MCF 10A (cell line): Measurements from ENCODE around the gene YIPF5. TPM values are rescaled to one million over a fixed set of nuclear protein-coding genes. Genes with fewer than 3 reads are reported as not detected.

ENCODE experiments used
- BruUV-seq: library from RNA; stranded (reverse); fragments of 400-500 nt; replicated peaks from 2 replicates; lab custom pipeline; 2021; lab: Mats Ljungman, UMichigan
- CTCF ChIA-PET: fragments of 300-600 bp; sonication (Branson Sonifier 250); formaldehyde crosslinking; extraction: SDS; loops from one replicate; lab custom pipeline; 2021; ENCODE audit warnings: antibody characterized with exemption, inconsistent platforms; lab: Yijun Ruan, JAX
- POLR2A ChIA-PET: fragments of 300-600, 350-650 bp; sonication (Branson Sonifier 250); formaldehyde crosslinking; extraction: SDS; loops from one replicate; lab custom pipeline; 2020; ENCODE audit warnings: antibody characterized with exemption, inconsistent platforms; lab: Yijun Ruan, JAX
- DNase-seq: peaks from one replicate; pipeline ENCODE4 v3.0.0-alpha.2; 2018; ENCODE audit not compliant: unreplicated experiment
- H3K27ac Mint-ChIP-seq: one replicate; pipeline ENCODE4 v1.8.0; 2022; ENCODE audit warnings: mild to moderate bottlenecking, low read depth, mixed read lengths; ENCODE audit not compliant: unreplicated experiment
- H3K27me3 Mint-ChIP-seq: one replicate; pipeline ENCODE4 v1.8.0; 2022; ENCODE audit warnings: mixed read lengths; ENCODE audit not compliant: insufficient read depth, unreplicated experiment
- H3K36me3 Mint-ChIP-seq: one replicate; pipeline ENCODE4 v1.8.0; 2022; ENCODE audit warnings: mild to moderate bottlenecking, moderate library complexity, mixed read lengths; ENCODE audit not compliant: insufficient read depth, unreplicated experiment
- H3K4me1 Mint-ChIP-seq: one replicate; pipeline ENCODE4 v1.8.0; 2022; ENCODE audit warnings: mixed read lengths; ENCODE audit not compliant: insufficient read depth, unreplicated experiment
- H3K4me3 Mint-ChIP-seq: one replicate; pipeline ENCODE4 v1.8.0; 2022; ENCODE audit warnings: mild to moderate bottlenecking, moderate library complexity, mixed read lengths; ENCODE audit not compliant: unreplicated experiment
- H3K9me3 Mint-ChIP-seq: one replicate; pipeline ENCODE4 v1.8.0; 2022; ENCODE audit warnings: mixed read lengths; ENCODE audit not compliant: unreplicated experiment
- CTCF ChIP-seq: fragments of 200-600 bp; IDR thresholded peaks from one replicate; pipeline ENCODE4 v1.8.0; 2022; ENCODE audit warnings: antibody characterized with exemption, mild to moderate bottlenecking; ENCODE audit not compliant: unreplicated experiment
- intact Hi-C: fragments of 100-400 bp; cut with micrococcal nuclease; formaldehyde crosslinking; loops from 2 replicates; pipeline ENCODE4 v1.14.1; 2022
- total RNA-seq: library from RNA; stranded (reverse); gene quantifications from 2 replicates; pipeline ENCODE4 v1.2.3, GENCODE V29; 2022

YIPF5 gene
- total RNA-seq, 1 experiment from 2014 or later: 88.7 TPM

DNA sequence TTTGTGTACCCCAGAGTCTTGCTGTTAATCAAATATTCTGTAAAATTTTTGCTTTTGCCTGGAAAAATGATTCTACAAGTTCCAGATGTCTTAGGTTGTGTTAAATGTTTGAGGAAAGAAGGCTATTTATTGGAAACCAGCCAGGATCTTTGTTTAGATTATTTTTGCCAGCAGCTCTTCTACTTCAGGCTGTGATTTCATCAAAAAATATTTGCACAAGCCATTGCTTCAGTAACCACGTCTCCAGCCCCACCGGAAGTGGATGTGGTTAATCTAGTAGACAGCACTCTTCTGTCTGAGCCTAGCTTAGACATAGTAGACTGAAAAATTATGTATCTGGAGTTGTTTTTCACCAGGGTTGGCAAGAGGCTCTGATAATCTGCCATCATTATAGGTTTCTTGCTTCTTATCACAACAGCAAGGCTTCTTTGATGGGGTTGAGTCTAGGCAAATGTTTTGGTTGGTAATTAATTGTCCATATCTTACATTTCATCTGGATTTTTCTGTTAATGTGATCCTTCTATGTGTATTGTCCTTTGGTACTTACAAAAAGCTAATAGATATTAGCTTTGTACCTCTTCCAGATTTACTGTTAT lies 17.3 kb upstream of the YIPF5 start:
- no TSS peak for BruUV-seq
- Mint-ChIP-seq H3K27me3 (no peaks in the 10 kb centered on the region), H3K4me1 (peaks cover 26% of the 10 kb centered on the region), H3K9me3 (no peaks in the 10 kb centered on the region), H3K27ac (peak overlapping the region; percentile 74), H3K4me3 (no peak overlapping the region), H3K36me3 (no peaks in the 10 kb centered on the region)
- POLR2A ChIA-PET: interaction anchor here (0.6 to 3.4 kb wide), 5 partner anchors 12 to 1058 kb away, joined by 3 to 28 read pairs (median 4); partner anchors contain the start of genes KCTD16 and YIPF5
- no peak for TF ChIP-seq CTCF
- CTCF ChIA-PET: interaction anchor here (0.6 to 1.3 kb wide), 4 partner anchors 1299 to 1638 kb away, joined by 3 read pairs; no protein-coding TSS in a partner anchor
- peak; percentile 91 for DNase-seq
- intact Hi-C loops: loop anchor here (10.0 kb wide), 1 partner anchor 1183 kb away; no protein-coding TSS in a partner anchor

GRCh38 chr5:144183254-144183889 lies 12.9 kb upstream of the YIPF5 start:
- Mint-ChIP-seq H3K4me1 (peaks cover 14% of the 10 kb centered on the region), H3K27ac (no peak overlapping the region), H3K27me3 (no peaks in the 10 kb centered on the region), H3K9me3 (no peaks in the 10 kb centered on the region), H3K4me3 (no peak overlapping the region), H3K36me3 (no peaks in the 10 kb centered on the region)
- BruUV-seq: no TSS peak
- TF ChIP-seq CTCF: peak; percentile 74
- POLR2A ChIA-PET: interaction anchor here (1.2 kb wide), 1 partner anchor 13 kb away, joined by 6 read pairs; the partner anchor contains the start of genes KCTD16 and YIPF5
- CTCF ChIA-PET: interaction anchor here (0.7 to 1.8 kb wide), 6 partner anchors 10 to 1615 kb away, joined by 3 to 12 read pairs (median 4); no protein-coding TSS in a partner anchor
- peak; percentile 64 for DNase-seq
- intact Hi-C loops: loop anchor here (1.0 to 10.0 kb wide), 6 partner anchors 216 to 1466 kb away; no protein-coding TSS in a partner anchor

DNA sequence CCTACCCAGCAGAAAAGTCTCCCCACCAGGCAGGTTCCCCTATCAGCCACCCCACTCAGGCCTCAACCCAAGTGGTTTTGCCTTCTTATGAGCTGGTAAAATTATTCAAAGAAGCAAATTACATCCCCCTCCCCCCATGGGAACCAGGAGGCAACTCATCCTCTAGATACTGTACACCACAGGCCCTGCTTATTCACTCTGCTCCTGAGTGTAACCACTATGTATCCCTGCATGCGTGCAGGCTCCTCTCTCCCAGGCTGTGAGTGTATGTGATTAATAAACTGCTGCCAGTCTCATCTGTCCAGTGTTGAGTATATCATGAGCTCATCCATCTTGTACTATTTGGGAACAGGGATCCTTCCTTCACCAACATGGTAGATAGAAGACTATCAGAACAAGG lies 8.8 kb upstream of the YIPF5 start:
- Mint-ChIP-seq H3K27me3 (no peaks in the 10 kb centered on the region), H3K9me3 (no peaks in the 10 kb centered on the region), H3K27ac (no peak overlapping the region), H3K4me1 (no peaks in the 10 kb centered on the region), H3K36me3 (no peaks in the 10 kb centered on the region), H3K4me3 (no peak overlapping the region)
- intact Hi-C loops: no loop called here
- no TSS peak for BruUV-seq
- TF ChIP-seq CTCF: no peak
- DNase-seq: no peak
- POLR2A ChIA-PET: interaction anchor here (0.6 to 1.3 kb wide), 3 partner anchors 8 to 779 kb away, joined by 3 to 4 read pairs (median 4); partner anchors contain the start of genes KCTD16 and YIPF5
- CTCF ChIA-PET: interaction anchor here (0.6 kb wide), 1 partner anchor 736 kb away, joined by 3 read pairs; no protein-coding TSS in a partner anchor

DNA sequence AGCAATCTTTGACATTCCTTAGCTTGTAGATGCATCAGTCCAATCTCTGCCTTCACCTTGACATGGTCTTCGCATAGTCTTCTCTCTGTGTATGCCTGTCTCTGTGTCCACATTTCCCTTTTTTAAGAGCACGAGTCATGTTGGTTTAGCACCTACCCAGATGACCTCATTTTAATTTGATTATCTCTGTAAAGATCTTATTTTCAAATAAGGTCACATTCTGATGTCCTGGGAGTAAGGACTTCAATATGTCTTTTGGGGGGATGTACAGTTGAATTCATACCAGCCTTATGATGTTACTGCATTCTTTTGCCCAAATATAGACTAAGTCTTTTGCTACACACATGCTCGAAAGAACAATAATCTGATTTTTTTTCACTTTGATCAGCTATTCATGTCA lies 7.1 kb upstream of the YIPF5 start:
- BruUV-seq: no TSS peak
- no peaks in the 10 kb centered on the region for H3K27me3 Mint-ChIP-seq
- DNase-seq: no peak
- intact Hi-C loops: no loop called here
- no peaks in the 10 kb centered on the region for H3K36me3 Mint-ChIP-seq
- ChIA-PET CTCF (interaction anchor here (0.6 kb wide), 2 partner anchors 252 to 1580 kb away, joined by 3 read pairs; no protein-coding TSS in a partner anchor), POLR2A (no interaction called here)
- no peak overlapping the region for H3K4me3 Mint-ChIP-seq
- no peaks in the 10 kb centered on the region for H3K9me3 Mint-ChIP-seq
- no peak overlapping the region for H3K27ac Mint-ChIP-seq
- no peaks in the 10 kb centered on the region for H3K4me1 Mint-ChIP-seq
- TF ChIP-seq CTCF: no peak
